Stimulated activated CD8-positive, alpha-beta memory T cell treated with anti-CD3 and anti-CD28 coated beads, Interleukin-15, amount 100 ng/mL, for 48 hours (primary cell): Measurements from ENCODE around the gene CAB39.

Source experiments
- DNase-seq, 2 donors: peaks; one replicate each; pipeline ENCODE4 v3.0.0-alpha.2; 2020; ENCODE audit warnings: low read depth in 2 of 2

Gene CAB39

GRCh38 chr2:230821261-230821990 is 108.8 kb downstream of the CAB39 start:
- no peak for DNase-seq

- no peak for DNase-seq
These were observed 109.4 kb downstream of the CAB39 start for GRCh38 chr2:230821991-230822520.

- DNase-seq, result no peak
These were observed 110.8 kb downstream of the CAB39 start for GRCh38 chr2:230823264-230823964.

GRCh38 chr2:230824406-230824978 is 111.8 kb downstream of the CAB39 start:
- DNase-seq, result peak; percentile 15 to 23

GRCh38 chr2:230825354-230825753 is 112.7 kb downstream of the CAB39 start:
- DNase-seq, result no peak

GRCh38 chr2:230827774-230828271 is 115.2 kb downstream of the CAB39 start:
- no peak for DNase-seq

- peak in 1 of 2 donors; percentile 34 for DNase-seq
These were observed 115.8 kb downstream of the CAB39 start for GRCh38 chr2:230828272-230828961.

- DNase-seq, result no peak
These were observed 116.7 kb downstream of the CAB39 start for GRCh38 chr2:230829293-230829692.

- no peak for DNase-seq
These were observed 117.3 kb downstream of the CAB39 start for GRCh38 chr2:230829959-230830358.

- peak in 1 of 2 donors; percentile 12 for DNase-seq
These were observed 117.8 kb downstream of the CAB39 start for GRCh38 chr2:230830428-230830827.

GRCh38 chr2:230840301-230840700 is 127.7 kb downstream of the CAB39 start:
- no peak for DNase-seq

GRCh38 chr2:230842473-230842872 is 129.8 kb downstream of the CAB39 start:
- no peak for DNase-seq

GRCh38 chr2:230843132-230843531 is 130.5 kb downstream of the CAB39 start:
- no peak for DNase-seq

- no peak for DNase-seq
These were observed 133.7 kb downstream of the CAB39 start for GRCh38 chr2:230846360-230846759.

GRCh38 chr2:230847883-230848388 is 135.3 kb downstream of the CAB39 start:
- peak; percentile 89 to 91 for DNase-seq

- peak; percentile 54 to 64 for DNase-seq
These were observed 137.2 kb downstream of the CAB39 start for GRCh38 chr2:230849633-230850357.

- DNase-seq, result no peak
These were observed 137.7 kb downstream of the CAB39 start for GRCh38 chr2:230850358-230850658.

GRCh38 chr2:230852113-230852512 is 139.5 kb downstream of the CAB39 start:
- no peak for DNase-seq

- DNase-seq, result no peak
These were observed 149.1 kb downstream of the CAB39 start for GRCh38 chr2:230861552-230862255.

GRCh38 chr2:230862292-230862691 is 149.7 kb downstream of the CAB39 start:
- no peak for DNase-seq

GRCh38 chr2:230863031-230863430 is 150.4 kb downstream of the CAB39 start:
- DNase-seq, result no peak
